ENCODE results near the gene MYO1D.

The MYO1D gene

GRCh38 chr17:32549559-32549958 is 327.4 kb downstream of the MYO1D start:
- H3K27ac ChIP-seq = no peak overlapping the region
- no peak overlapping the region for H3K4me3 ChIP-seq
- intact Hi-C loops (cut with DNase I; ENCODE audit: low total_unique reads) = no loop called here
- no peaks in the 10 kb centered on the region for H3K27me3 ChIP-seq
- no peaks in the 10 kb centered on the region for H3K9me3 ChIP-seq
- no peak for DNase-seq
- peaks cover 0 to 5% (median 0%) of the 10 kb centered on the region in 3 donors for H3K36me3 ChIP-seq
- no peak for TF ChIP-seq CTCF (IDR thresholded peaks at IDR 0.05)
- H3K4me1 ChIP-seq = peaks cover 0 to 5% (median 0%) of the 10 kb centered on the region in 4 donors

GRCh38 chr17:32546031-32546444 is 330.9 kb downstream of the MYO1D start:
- Histone ChIP-seq H3K4me3 (no peak overlapping the region), H3K9me3 (no peaks in the 10 kb centered on the region), H3K4me1 (peaks cover 0 to 5% (median 0%) of the 10 kb centered on the region in 4 donors), H3K36me3 (peaks cover 0 to 12% (median 0%) of the 10 kb centered on the region in 3 donors), H3K27me3 (no peaks in the 10 kb centered on the region), H3K27ac (no peak overlapping the region)
- DNase-seq = no peak
- intact Hi-C loops (cut with DNase I; ENCODE audit: low total_unique reads) = no loop called here
- TF ChIP-seq CTCF (IDR thresholded peaks at IDR 0.05) = no peak

GRCh38 chr17:32542186-32542585 is 334.7 kb downstream of the MYO1D start:
- intact Hi-C loops (cut with DNase I; ENCODE audit: low total_unique reads) = no loop called here
- no peak overlapping the region for H3K27ac ChIP-seq
- no peaks in the 10 kb centered on the region for H3K9me3 ChIP-seq
- H3K27me3 ChIP-seq = no peaks in the 10 kb centered on the region
- H3K4me1 ChIP-seq = peaks cover 0 to 5% (median 0%) of the 10 kb centered on the region in 4 donors
- no peak for DNase-seq
- H3K36me3 ChIP-seq = peaks cover 0 to 15% (median 12%) of the 10 kb centered on the region in 3 donors
- no peak overlapping the region for H3K4me3 ChIP-seq
- TF ChIP-seq CTCF (IDR thresholded peaks at IDR 0.05) = no peak

- no peak overlapping the region for H3K27ac ChIP-seq
- no peak for TF ChIP-seq CTCF (IDR thresholded peaks at IDR 0.05)
- H3K27me3 ChIP-seq = no peaks in the 10 kb centered on the region
- no peak overlapping the region for H3K4me3 ChIP-seq
- DNase-seq = no peak
- no peaks in the 10 kb centered on the region for H3K9me3 ChIP-seq
- H3K4me1 ChIP-seq = peaks cover 0 to 5% (median 1%) of the 10 kb centered on the region in 4 donors
- peaks cover 0 to 15% (median 12%) of the 10 kb centered on the region in 3 donors for H3K36me3 ChIP-seq
- intact Hi-C loops (cut with DNase I; ENCODE audit: low total_unique reads) = no loop called here
Observed at GRCh38 chr17:32541640-32542039, 335.3 kb downstream of the MYO1D start.

GRCh38 chr17:32536736-32537643 is 339.9 kb downstream of the MYO1D start:
- no peaks in the 10 kb centered on the region for H3K27me3 ChIP-seq
- no peak overlapping the region for H3K4me3 ChIP-seq
- peaks cover 0 to 25% (median 9%) of the 10 kb centered on the region in 3 donors for H3K36me3 ChIP-seq
- DNase-seq = no peak
- TF ChIP-seq CTCF (IDR thresholded peaks at IDR 0.05) = no peak
- no peak overlapping the region for H3K27ac ChIP-seq
- intact Hi-C loops (cut with DNase I; ENCODE audit: low total_unique reads) = no loop called here
- no peaks in the 10 kb centered on the region for H3K9me3 ChIP-seq
- H3K4me1 ChIP-seq = peaks cover 0 to 6% (median 3%) of the 10 kb centered on the region in 4 donors

Data from tibial artery (tissue), 4 donors.